CD14-positive monocyte (primary cell): ENCODE results near the gene HSPG2. TPM values are rescaled to one million over a fixed set of nuclear protein-coding genes. Genes with fewer than 3 reads are reported as not detected.

Experiments used
- DNase-seq, 3 donors: peaks; one replicate each; pipeline ENCODE4 v3.0.0-alpha.2; 2011 to 2022
- H2AFZ ChIP-seq: 2 replicates; pipeline ENCODE4 v1.6.0; 2012; ENCODE audit warnings: mild to moderate bottlenecking, low read depth, low read length, inconsistent platforms; ENCODE audit not compliant: insufficient read depth, poor library complexity, severe bottlenecking
- H3K27ac ChIP-seq, 2 donors: 1 replicate in 1 of 2; 2 replicates in 1 of 2; pipeline ENCODE4 v1.5.1; 2012 to 2013; ENCODE audit warnings: low read length in 2 of 2, control low read depth in 1 of 2, inconsistent platforms in 1 of 2, low read depth in 1 of 2, mild to moderate bottlenecking in 1 of 2
- H3K27me3 ChIP-seq, 2 donors: one replicate each; pipeline versions ENCODE4 v1.6.0 to v1.6.1; 2011 to 2013; ENCODE audit warnings: low read length in 2 of 2; ENCODE audit not compliant: control insufficient read depth in 2 of 2, insufficient read depth in 2 of 2
- H3K36me3 ChIP-seq, 2 donors: replicated peaks in 1 of 2; 1 replicate in 1 of 2; 2 replicates in 1 of 2; pipeline versions ENCODE4 v1.5.1 to v1.6.1; 2012 to 2013; ENCODE audit warnings: low read length in 2 of 2, control low read depth in 1 of 2, inconsistent platforms in 1 of 2, mild to moderate bottlenecking in 1 of 2; ENCODE audit not compliant: insufficient read depth in 2 of 2, control insufficient read depth in 1 of 2
- H3K4me1 ChIP-seq, 2 donors: 1 replicate in 1 of 2; 2 replicates in 1 of 2; pipeline versions ENCODE4 v1.5.1 to v1.6.1; 2012 to 2013; ENCODE audit warnings: low read length in 2 of 2, control low read depth in 1 of 2, inconsistent platforms in 1 of 2, mild to moderate bottlenecking in 1 of 2, moderate library complexity in 1 of 2; ENCODE audit not compliant: insufficient read depth in 2 of 2, control insufficient read depth in 1 of 2
- H3K4me2 ChIP-seq: replicated peaks from 2 replicates; pipeline ENCODE3; 2012; ENCODE audit warnings: low read length, moderate library complexity, mild to moderate bottlenecking; ENCODE audit not compliant: poor library complexity, severe bottlenecking; ENCODE audit errors: extremely low read depth
- H3K4me3 ChIP-seq, 3 experiments: fragments of 200-600 bp in 1 of 3; sonication (generic) in 1 of 3; replicated peaks in 1 of 3; 1 replicate in 2 of 3; 2 replicates in 1 of 3; pipeline ENCODE4 v1.5.1; 2011 to 2013; ENCODE audit warnings: low read length in 3 of 3, mild to moderate bottlenecking in 3 of 3, control low read depth in 2 of 3, low read depth in 2 of 3, inconsistent platforms in 1 of 3, moderate library complexity in 1 of 3
- H3K79me2 ChIP-seq: 2 replicates; pipeline ENCODE4 v1.6.0; 2012; ENCODE audit warnings: mild to moderate bottlenecking, control low read depth, inconsistent platforms, low read length, moderate library complexity; ENCODE audit not compliant: insufficient read depth
- H3K9ac ChIP-seq: 2 replicates; pipeline ENCODE4 v1.6.0; 2017; ENCODE audit warnings: low read length, mild to moderate bottlenecking; ENCODE audit not compliant: insufficient read depth, poor library complexity, severe bottlenecking
- H3K9me3 ChIP-seq, 2 donors: replicated peaks in 1 of 2; 1 replicate in 1 of 2; 2 replicates in 1 of 2; pipeline versions ENCODE4 v1.5.1 to v1.6.1; 2012 to 2013; ENCODE audit warnings: low read length in 2 of 2, control low read depth in 1 of 2; ENCODE audit not compliant: control insufficient read depth in 1 of 2, insufficient read depth in 1 of 2
- H4K20me1 ChIP-seq: 2 replicates; pipeline ENCODE4 v1.6.0; 2012; ENCODE audit warnings: mild to moderate bottlenecking, low read length, control low read depth, moderate library complexity; ENCODE audit not compliant: insufficient read depth
- H3K27ac Mint-ChIP-seq, 7 donors: one replicate each; pipeline ENCODE4 v1.8.0; 2020; ENCODE audit warnings: mild to moderate bottlenecking in 7 of 7, mixed read lengths in 7 of 7, moderate library complexity in 6 of 7, inconsistent platforms in 2 of 7
- H3K27me3 Mint-ChIP-seq, 3 donors: one replicate each; pipeline ENCODE4 v1.8.0; 2021 to 2022; ENCODE audit warnings: low read depth in 3 of 3, mild to moderate bottlenecking in 3 of 3, mixed read lengths in 3 of 3, moderate library complexity in 3 of 3, inconsistent platforms in 1 of 3
- H3K36me3 Mint-ChIP-seq, 2 donors: one replicate each; pipeline ENCODE4 v1.8.0; 2020; ENCODE audit warnings: mixed read lengths in 2 of 2, inconsistent platforms in 1 of 2, mild to moderate bottlenecking in 1 of 2
- H3K4me1 Mint-ChIP-seq: one replicate; pipeline ENCODE4 v1.8.0; 2020; ENCODE audit warnings: mild to moderate bottlenecking, mixed read lengths
- H3K4me3 Mint-ChIP-seq, 2 donors: one replicate each; pipeline ENCODE4 v1.8.0; 2020; ENCODE audit warnings: mild to moderate bottlenecking in 2 of 2, mixed read lengths in 2 of 2, moderate library complexity in 1 of 2
- H3K9me3 Mint-ChIP-seq, 7 donors: one replicate each; pipeline ENCODE4 v1.8.0; 2020 to 2022; ENCODE audit warnings: mixed read lengths in 7 of 7, mild to moderate bottlenecking in 6 of 7, moderate library complexity in 6 of 7, inconsistent platforms in 2 of 7
- WGBS: methylation state at CpG from one replicate; pipeline ENCODE4 v1.1.5; 2013; ENCODE audit warnings: missing lambda C conversion rate; ENCODE audit not compliant: insufficient coverage; 5-methylcytosine and 5-hydroxymethylcytosine counted together
- intact Hi-C, 2 donors: fragments of 100-400 bp; cut with micrococcal nuclease; formaldehyde crosslinking; loops; one replicate each; pipeline versions ENCODE4 v1.15.0 to v1.15.1; 2023
- polyA plus RNA-seq, 3 donors: library from polyadenylated mRNA; depleted of rRNA in 1 of 3; unstranded in 2 of 3; stranded (reverse) in 1 of 3; fragments of 300-500 nt in 2 of 3; fragments of >200 nt in 1 of 3; fragmentation: Illumina TruSeq in 2 of 3; gene quantifications; 1 replicate in 2 of 3; 2 replicates in 1 of 3; pipeline ENCODE4 v1.2.3, GENCODE V29; 2012 to 2021
- TF ChIP-seq, protein P1 (sequence below): fragments of 200-600 bp; IDR thresholded peaks from one replicate; pipeline ENCODE4 v1.8.0; 2022; ENCODE audit warnings: antibody characterized with exemption, mild to moderate bottlenecking

Gene HSPG2
- polyA plus RNA-seq, 3 donors = 0.44 TPM; not detected in 2

GRCh38 chr1:21904704-21905520 is 32.2 kb downstream of the HSPG2 start:
- Histone ChIP-seq H3K36me3 (no peaks in the 10 kb centered on the region), H3K9me3 (no peaks in the 10 kb centered on the region), H4K20me1 (no peaks in the 10 kb centered on the region), H3K79me2 (no peaks in the 10 kb centered on the region), H3K27ac (no peak overlapping the region), H3K27me3 (no peaks in the 10 kb centered on the region), H3K4me1 (peaks cover 7 to 8% of the 10 kb centered on the region in 2 donors), H3K4me2 (no peak overlapping the region), H2AFZ (no peak overlapping the region), H3K4me3 (no peak overlapping the region), H3K9ac (no peak overlapping the region)
- Mint-ChIP-seq H3K36me3 (no peaks in the 10 kb centered on the region), H3K4me1 (peaks cover 15% of the 10 kb centered on the region), H3K4me3 (no peak overlapping the region), H3K9me3 (no peaks in the 10 kb centered on the region), H3K27me3 (peaks cover 0 to 6% (median 1%) of the 10 kb centered on the region in 3 donors), H3K27ac (peak overlapping the region in 1 of 7 donors; percentile 42)
- TF ChIP-seq, protein P1, sequence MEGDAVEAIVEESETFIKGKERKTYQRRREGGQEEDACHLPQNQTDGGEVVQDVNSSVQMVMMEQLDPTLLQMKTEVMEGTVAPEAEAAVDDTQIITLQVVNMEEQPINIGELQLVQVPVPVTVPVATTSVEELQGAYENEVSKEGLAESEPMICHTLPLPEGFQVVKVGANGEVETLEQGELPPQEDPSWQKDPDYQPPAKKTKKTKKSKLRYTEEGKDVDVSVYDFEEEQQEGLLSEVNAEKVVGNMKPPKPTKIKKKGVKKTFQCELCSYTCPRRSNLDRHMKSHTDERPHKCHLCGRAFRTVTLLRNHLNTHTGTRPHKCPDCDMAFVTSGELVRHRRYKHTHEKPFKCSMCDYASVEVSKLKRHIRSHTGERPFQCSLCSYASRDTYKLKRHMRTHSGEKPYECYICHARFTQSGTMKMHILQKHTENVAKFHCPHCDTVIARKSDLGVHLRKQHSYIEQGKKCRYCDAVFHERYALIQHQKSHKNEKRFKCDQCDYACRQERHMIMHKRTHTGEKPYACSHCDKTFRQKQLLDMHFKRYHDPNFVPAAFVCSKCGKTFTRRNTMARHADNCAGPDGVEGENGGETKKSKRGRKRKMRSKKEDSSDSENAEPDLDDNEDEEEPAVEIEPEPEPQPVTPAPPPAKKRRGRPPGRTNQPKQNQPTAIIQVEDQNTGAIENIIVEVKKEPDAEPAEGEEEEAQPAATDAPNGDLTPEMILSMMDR = no peak
- 58% methylated on average over 19 of the region's 22 CpGs for WGBS
- DNase-seq = no peak
- intact Hi-C loops = no loop called here

DNA sequence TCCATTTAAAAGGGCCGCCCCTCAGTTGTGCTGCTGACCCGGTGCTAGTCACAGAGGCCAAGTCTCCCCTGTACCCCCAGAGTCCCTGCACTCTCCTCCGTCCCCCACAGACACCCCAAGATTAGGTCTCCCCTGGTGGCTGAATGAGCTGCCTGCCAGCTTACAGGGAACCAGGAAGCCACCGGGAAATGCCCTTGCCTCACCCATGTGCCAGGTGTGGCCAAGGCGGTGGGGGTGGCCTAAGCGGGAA is 32.7 kb downstream of the HSPG2 start:
- Histone ChIP-seq H3K4me3 (no peak overlapping the region), H3K4me1 (peaks cover 1 to 2% of the 10 kb centered on the region in 2 donors), H3K79me2 (no peaks in the 10 kb centered on the region), H4K20me1 (no peaks in the 10 kb centered on the region), H3K27me3 (no peaks in the 10 kb centered on the region), H3K9me3 (no peaks in the 10 kb centered on the region), H3K9ac (no peak overlapping the region), H2AFZ (no peak overlapping the region), H3K36me3 (no peaks in the 10 kb centered on the region), H3K4me2 (no peak overlapping the region), H3K27ac (no peak overlapping the region)
- peaks cover 10% of the 10 kb centered on the region for H3K4me1 Mint-ChIP-seq
- TF ChIP-seq, protein P1 = no peak
- H3K4me3 Mint-ChIP-seq = no peak overlapping the region
- DNase-seq = no peak
- peaks cover 1 to 6% (median 4%) of the 10 kb centered on the region in 3 donors for H3K27me3 Mint-ChIP-seq
- 73% methylated on average over 5 of the region's 6 CpGs for WGBS
- H3K9me3 Mint-ChIP-seq = no peaks in the 10 kb centered on the region
- intact Hi-C loops = no loop called here
- H3K27ac Mint-ChIP-seq = no peak overlapping the region
- H3K36me3 Mint-ChIP-seq = no peaks in the 10 kb centered on the region
